ENCODE results near the gene FAM177B.

DNA sequence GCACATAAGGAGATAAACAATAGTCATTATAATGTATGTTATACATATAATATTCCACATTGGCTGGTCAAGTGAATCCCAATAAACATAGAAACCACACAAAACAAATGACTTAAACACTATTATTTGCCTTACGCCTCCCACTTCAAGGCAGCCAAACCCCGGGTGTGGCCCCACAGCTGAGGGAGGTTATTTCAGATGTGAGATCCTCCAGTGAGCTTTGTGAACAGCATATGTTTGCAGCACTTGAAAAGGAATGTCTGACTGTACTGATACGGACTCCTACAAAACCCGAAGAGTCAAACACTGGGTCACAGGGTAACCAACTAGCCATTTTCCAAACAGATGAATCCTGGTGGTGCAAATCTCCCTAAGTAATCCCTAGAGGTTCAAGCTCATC is 50.7 kb downstream of the FAM177B start:
- TF ChIP-seq, protein P1, sequence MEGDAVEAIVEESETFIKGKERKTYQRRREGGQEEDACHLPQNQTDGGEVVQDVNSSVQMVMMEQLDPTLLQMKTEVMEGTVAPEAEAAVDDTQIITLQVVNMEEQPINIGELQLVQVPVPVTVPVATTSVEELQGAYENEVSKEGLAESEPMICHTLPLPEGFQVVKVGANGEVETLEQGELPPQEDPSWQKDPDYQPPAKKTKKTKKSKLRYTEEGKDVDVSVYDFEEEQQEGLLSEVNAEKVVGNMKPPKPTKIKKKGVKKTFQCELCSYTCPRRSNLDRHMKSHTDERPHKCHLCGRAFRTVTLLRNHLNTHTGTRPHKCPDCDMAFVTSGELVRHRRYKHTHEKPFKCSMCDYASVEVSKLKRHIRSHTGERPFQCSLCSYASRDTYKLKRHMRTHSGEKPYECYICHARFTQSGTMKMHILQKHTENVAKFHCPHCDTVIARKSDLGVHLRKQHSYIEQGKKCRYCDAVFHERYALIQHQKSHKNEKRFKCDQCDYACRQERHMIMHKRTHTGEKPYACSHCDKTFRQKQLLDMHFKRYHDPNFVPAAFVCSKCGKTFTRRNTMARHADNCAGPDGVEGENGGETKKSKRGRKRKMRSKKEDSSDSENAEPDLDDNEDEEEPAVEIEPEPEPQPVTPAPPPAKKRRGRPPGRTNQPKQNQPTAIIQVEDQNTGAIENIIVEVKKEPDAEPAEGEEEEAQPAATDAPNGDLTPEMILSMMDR (conservative IDR thresholded peaks at IDR 0.05 in 1 of 2, IDR thresholded peaks at IDR 0.05 in 1 of 2; ENCODE audit: low read depth in 1 of 2, low read length in 2 of 2), result no peak
- no peak for TF ChIP-seq EZH2 (IDR thresholded peaks at IDR 0.05; ENCODE audit: low read length, missing control alignments)

All from fibroblast of lung (primary cell).